ENCODE data around the gene C1D.
"Not testable (repeated sequence)": the region's sequence is repeated elsewhere in the genome, so short reads cannot be mapped to it uniquely, and the experiment has no call there.

C1D gene

DNA sequence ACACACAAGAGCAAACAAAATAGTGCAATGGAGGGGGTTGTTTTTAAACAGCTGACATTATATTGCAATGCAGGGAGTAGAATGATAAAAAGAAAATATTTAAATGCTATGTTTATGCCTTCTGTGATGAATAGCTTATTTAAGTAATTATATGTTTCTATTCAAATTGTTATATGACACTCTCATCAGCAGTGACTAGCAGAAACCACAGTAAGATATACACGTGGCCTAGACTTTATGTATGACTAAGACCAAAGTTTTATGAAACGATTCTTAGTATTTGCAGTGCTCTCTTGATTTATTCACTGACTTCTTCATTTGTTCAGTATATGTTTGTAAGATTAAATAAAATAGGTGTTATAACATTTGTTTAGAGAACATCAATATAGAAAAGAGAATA lies 26.1 kb upstream of the C1D start:
- no peak for DNase-seq (ENCODE audit: low spot score)
- TF ChIP-seq, protein P1, sequence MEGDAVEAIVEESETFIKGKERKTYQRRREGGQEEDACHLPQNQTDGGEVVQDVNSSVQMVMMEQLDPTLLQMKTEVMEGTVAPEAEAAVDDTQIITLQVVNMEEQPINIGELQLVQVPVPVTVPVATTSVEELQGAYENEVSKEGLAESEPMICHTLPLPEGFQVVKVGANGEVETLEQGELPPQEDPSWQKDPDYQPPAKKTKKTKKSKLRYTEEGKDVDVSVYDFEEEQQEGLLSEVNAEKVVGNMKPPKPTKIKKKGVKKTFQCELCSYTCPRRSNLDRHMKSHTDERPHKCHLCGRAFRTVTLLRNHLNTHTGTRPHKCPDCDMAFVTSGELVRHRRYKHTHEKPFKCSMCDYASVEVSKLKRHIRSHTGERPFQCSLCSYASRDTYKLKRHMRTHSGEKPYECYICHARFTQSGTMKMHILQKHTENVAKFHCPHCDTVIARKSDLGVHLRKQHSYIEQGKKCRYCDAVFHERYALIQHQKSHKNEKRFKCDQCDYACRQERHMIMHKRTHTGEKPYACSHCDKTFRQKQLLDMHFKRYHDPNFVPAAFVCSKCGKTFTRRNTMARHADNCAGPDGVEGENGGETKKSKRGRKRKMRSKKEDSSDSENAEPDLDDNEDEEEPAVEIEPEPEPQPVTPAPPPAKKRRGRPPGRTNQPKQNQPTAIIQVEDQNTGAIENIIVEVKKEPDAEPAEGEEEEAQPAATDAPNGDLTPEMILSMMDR (IDR thresholded peaks at IDR 0.05; ENCODE audit: extremely low read depth, missing control alignments): no peak

DNA sequence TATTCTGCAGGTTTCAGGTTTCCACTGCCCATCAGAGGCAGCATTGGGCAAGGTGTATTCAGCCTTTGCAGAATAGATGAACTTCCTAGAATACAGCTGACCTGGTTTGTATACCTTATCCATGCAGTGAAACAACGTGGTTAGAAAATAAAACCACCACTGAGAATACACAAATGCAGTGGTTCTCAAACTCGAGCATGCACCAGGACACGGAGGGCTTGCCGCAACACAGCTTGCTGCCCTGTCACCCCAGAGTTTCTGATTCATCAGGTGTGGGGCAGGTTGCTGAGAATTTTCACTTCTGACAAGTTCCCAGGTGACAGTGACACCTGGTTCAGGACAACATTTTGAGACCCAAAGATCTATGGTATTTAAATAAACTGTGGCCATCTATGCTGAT lies 23.4 kb upstream of the C1D start:
- TF ChIP-seq, protein P1 (IDR thresholded peaks at IDR 0.05; ENCODE audit: extremely low read depth, missing control alignments): no peak
- DNase-seq (ENCODE audit: low spot score): no peak

DNA sequence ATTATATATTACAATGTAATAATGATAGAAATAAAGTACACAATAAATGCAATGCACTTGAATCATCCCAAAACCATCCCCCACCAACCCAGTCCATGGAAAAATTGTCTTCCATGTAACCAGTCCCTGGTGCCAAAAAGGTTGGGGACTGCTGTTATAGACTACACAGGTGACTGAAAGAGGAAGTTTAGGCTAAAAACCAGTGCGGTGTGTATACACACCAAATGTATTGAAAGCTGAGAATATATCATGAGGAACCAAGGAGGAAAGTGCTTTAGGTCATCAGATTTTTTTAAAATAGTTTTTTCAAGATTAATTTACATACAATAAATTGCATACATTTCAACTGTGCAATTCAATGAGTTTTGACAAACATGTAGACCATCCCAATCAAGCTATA lies 20.5 kb upstream of the C1D start:
- no peak for DNase-seq (ENCODE audit: low spot score)
- TF ChIP-seq, protein P1 (IDR thresholded peaks at IDR 0.05; ENCODE audit: extremely low read depth, missing control alignments): no peak

DNA sequence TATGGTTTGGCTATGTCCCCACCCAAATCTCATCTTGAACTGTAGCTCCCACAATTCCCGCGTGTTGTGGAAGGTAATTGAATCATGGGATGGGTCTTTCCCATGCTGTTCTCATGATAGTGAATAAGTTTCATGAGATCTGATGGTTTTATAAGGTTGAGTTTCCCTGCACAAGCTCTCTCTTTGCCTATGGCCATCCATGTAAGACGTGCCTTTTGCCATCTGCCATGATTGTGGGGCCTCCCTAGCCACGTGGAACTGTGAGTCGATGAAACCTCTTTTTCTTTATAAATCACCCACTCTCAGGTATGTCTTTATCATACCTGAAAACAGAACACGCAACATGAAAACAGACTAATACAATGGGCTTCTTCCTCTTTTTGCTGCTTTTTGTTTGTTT lies 11.2 kb upstream of the C1D start:
- TF ChIP-seq, protein P1 (IDR thresholded peaks at IDR 0.05; ENCODE audit: extremely low read depth, missing control alignments): no peak

DNA sequence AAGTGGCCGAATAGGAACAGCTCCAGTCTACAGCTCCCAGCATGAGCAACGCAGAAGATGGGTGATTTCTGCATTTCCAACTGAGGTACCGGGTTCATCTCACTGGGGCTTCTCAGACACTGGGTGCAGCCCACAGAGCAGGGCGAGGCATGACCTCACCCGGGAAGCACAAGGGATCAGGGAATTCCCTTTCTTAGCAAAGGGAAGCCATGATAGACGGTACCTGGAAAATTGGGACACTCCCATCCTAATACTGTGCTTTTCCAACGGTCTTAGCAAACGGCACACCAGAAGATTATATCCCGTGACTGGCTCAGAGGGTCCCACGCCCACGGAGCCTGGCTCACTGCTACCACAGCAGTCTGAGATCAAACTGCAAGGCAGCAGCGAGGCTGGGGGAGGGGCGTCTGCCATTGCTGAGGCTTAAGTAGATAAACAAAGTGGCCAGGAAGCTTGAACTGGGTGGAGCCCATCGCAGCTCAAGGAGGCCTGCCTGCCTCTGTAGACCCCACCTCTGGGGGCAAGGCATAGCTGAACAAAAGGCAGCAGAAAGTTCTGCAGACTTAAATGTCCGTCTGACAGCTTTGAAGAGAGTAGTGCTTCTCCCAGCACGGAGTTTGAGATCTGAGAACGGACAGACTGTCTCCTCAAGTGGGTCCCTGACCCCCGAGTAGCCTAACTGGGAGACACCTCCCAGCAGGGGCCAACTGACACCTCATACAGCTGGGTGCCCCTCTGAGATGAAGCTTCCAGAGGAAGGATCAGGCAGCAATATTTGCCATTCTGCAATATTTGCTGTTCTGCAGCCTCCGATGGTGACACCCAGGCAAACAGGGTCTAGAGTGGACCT lies 1.2 kb upstream of the C1D start:
- not testable (repeated sequence) for DNase-seq (ENCODE audit: low spot score)

More for the DNA sequence above, 11.2 kb upstream of the C1D start:
- DNase-seq (ENCODE audit: low spot score): no peak

DNA sequence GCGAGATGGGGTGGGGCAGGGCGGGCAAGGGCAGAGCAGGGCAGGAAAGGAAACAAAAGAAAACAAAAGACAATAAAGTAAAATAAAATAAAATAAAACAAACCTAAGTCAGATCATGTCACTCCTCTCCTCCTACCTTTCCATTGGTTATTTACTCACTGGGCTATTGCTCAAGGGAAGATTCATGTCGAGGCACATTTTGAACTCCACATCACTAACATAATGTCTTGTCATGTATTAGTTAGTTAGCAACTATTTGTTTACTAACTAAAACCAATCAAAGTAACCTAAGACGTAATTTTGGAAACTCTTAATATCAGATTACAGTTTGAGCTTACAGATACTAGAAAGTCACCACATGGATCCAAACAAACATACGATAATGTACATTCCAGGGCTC lies 2.2 kb downstream of the C1D start:
- DNase-seq (ENCODE audit: low spot score): no peak
- TF ChIP-seq, protein P1 (IDR thresholded peaks at IDR 0.05; ENCODE audit: extremely low read depth, missing control alignments): no peak

DNA sequence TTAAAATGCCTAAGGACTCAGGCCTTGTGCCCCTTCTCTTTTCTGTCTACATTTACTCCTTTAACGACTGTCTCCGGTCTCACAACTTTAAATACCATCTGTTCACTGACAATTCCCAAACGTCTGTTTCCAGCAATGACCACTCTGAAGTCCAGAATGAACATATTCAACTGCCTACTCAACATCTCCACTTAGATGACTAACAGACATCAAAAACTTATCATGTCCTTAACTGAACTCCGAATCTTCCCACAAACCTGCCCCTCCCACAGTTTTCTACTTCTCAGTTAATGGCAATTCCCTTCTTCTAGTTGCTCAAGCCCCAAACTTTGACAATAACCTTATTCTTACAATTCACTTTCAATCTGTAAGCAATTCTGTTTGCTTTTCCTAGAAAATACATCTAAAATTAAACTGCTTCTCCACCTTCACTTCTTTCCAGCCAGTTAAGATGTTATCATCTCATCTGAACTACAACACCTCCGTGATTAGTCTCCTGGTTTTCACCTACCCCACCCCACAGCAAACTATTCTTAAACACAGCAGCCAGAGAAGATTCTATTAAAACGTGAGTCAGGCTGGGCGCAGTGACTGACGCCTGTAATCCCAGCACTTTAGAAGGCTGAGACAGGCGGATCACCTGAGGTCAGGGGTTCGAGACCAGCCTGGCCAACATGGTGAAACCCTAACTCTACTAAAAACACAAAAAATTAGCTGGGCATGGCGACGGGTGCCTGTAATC lies 2.8 kb downstream of the C1D start:
- DNase-seq (ENCODE audit: low spot score): no peak
- TF ChIP-seq, protein P1 (IDR thresholded peaks at IDR 0.05; ENCODE audit: extremely low read depth, missing control alignments): no peak

All from GM20000 (cell line).